ENCODE results near the gene DOK6. TPM values are rescaled to one million over a fixed set of nuclear protein-coding genes. Genes with fewer than 3 reads are reported as not detected.
"Not testable (repeated sequence)": the region's sequence is repeated elsewhere in the genome, so short reads cannot be mapped to it uniquely, and the experiment has no call there.

Gene DOK6
- total RNA-seq, 1 donor from 2014 or later: not detected

- Mint-ChIP-seq H3K27me3 (no peaks in the 10 kb centered on the region), H3K27ac (no peak overlapping the region), H3K4me1 (peaks cover 9% of the 10 kb centered on the region), H3K4me3 (no peak overlapping the region), H3K9me3 (peaks cover 4% of the 10 kb centered on the region), H3K36me3 (ENCODE audit: low read depth) (peaks cover 75% of the 10 kb centered on the region)
- intact Hi-C loops (cut with micrococcal nuclease): loop anchor here (2.0 kb wide), 1 partner anchor 17 kb away; no protein-coding TSS in a partner anchor
- DNase-seq: no peak
These were observed 465.5 kb downstream of the DOK6 start for GRCh38 chr18:69866212-69866611.

- H3K36me3 Mint-ChIP-seq (ENCODE audit: low read depth): peaks cover 66% of the 10 kb centered on the region
- intact Hi-C loops (cut with micrococcal nuclease): no loop called here
- DNase-seq: no peak
- H3K4me1 Mint-ChIP-seq: peaks cover 25% of the 10 kb centered on the region
- H3K4me3 Mint-ChIP-seq: no peak overlapping the region
- H3K27ac Mint-ChIP-seq: no peak overlapping the region
- H3K9me3 Mint-ChIP-seq: no peaks in the 10 kb centered on the region
- no peaks in the 10 kb centered on the region for H3K27me3 Mint-ChIP-seq
These were observed 470.0 kb downstream of the DOK6 start for GRCh38 chr18:69870736-69871135.

- Mint-ChIP-seq H3K4me3 (no peak overlapping the region), H3K27me3 (no peaks in the 10 kb centered on the region), H3K4me1 (peaks cover 26% of the 10 kb centered on the region), H3K27ac (peak overlapping the region; percentile 31), H3K9me3 (no peaks in the 10 kb centered on the region), H3K36me3 (ENCODE audit: low read depth) (peaks cover 62% of the 10 kb centered on the region)
- no peak for DNase-seq
- intact Hi-C loops (cut with micrococcal nuclease): no loop called here
These were observed 470.7 kb downstream of the DOK6 start for GRCh38 chr18:69871363-69871762.

DNA sequence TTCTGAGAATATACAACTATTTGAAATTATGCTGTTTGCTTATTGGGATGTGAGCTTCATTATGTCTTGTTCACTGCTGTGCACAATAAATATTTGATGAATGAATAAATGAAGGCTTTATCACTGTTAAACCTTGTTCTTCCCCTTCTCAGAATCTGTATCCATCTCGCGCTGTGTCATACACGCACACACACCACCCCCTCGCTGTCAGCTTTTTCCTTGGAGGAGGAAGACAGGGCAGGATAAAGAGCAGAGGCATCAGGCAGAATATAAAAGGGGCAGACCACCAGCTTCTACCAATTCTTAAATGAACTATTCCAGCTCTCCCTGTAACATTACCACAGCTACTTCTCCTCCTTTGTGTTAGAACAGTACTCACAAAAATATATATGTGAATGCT lies 472.0 kb downstream of the DOK6 start:
- intact Hi-C loops (cut with micrococcal nuclease): no loop called here
- Mint-ChIP-seq H3K4me1 (peaks cover 29% of the 10 kb centered on the region), H3K4me3 (no peak overlapping the region), H3K9me3 (no peaks in the 10 kb centered on the region), H3K36me3 (ENCODE audit: low read depth) (peaks cover 63% of the 10 kb centered on the region), H3K27me3 (no peaks in the 10 kb centered on the region), H3K27ac (no peak overlapping the region)
- DNase-seq: no peak

- Mint-ChIP-seq H3K9me3 (no peaks in the 10 kb centered on the region), H3K36me3 (ENCODE audit: low read depth) (peaks cover 61% of the 10 kb centered on the region), H3K4me1 (peaks cover 29% of the 10 kb centered on the region), H3K4me3 (no peak overlapping the region), H3K27ac (peak overlapping the region; percentile 3), H3K27me3 (no peaks in the 10 kb centered on the region)
- intact Hi-C loops (cut with micrococcal nuclease): no loop called here
- no peak for DNase-seq
These were observed 473.4 kb downstream of the DOK6 start for GRCh38 chr18:69874058-69874457.

- Mint-ChIP-seq H3K4me1 (peaks cover 32% of the 10 kb centered on the region), H3K4me3 (no peak overlapping the region), H3K36me3 (ENCODE audit: low read depth) (peaks cover 62% of the 10 kb centered on the region), H3K27me3 (no peaks in the 10 kb centered on the region), H3K27ac (no peak overlapping the region), H3K9me3 (peaks cover 10% of the 10 kb centered on the region)
- no peak for DNase-seq
- intact Hi-C loops (cut with micrococcal nuclease): no loop called here
These were observed 475.8 kb downstream of the DOK6 start for GRCh38 chr18:69876490-69876889.

- DNase-seq: no peak
- Mint-ChIP-seq H3K27ac (peak overlapping the region; percentile 50), H3K9me3 (peaks cover 10% of the 10 kb centered on the region), H3K27me3 (no peaks in the 10 kb centered on the region), H3K4me3 (no peak overlapping the region), H3K4me1 (peaks cover 31% of the 10 kb centered on the region), H3K36me3 (ENCODE audit: low read depth) (peaks cover 57% of the 10 kb centered on the region)
- intact Hi-C loops (cut with micrococcal nuclease): no loop called here
These were observed 477.7 kb downstream of the DOK6 start for GRCh38 chr18:69878213-69878933.

DNA sequence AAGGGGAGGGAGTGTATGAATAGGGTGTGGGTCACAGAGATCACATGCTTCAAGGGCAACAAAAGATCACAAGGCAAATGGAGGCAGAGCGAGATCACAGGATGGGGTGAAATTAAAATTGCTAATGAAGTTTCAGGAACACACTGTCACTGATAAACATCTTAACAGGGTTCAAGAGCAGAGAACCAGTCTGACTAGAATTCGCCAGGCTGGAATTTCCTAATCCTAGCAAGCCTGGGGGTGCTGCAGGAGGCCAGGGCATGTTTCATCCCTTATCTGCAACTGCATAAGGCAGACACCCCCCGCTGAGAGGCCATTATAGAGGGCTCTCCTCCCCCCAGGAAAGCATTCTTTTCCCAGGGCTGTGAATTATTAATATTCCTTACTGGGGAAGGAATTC lies 478.4 kb downstream of the DOK6 start:
- intact Hi-C loops (cut with micrococcal nuclease); H3K4me3 Mint-ChIP-seq; H3K9me3 Mint-ChIP-seq; H3K27me3 Mint-ChIP-seq; DNase-seq: not testable (repeated sequence)
- H3K36me3 Mint-ChIP-seq (ENCODE audit: low read depth): peaks cover 58% of the 10 kb centered on the region
- peaks cover 34% of the 10 kb centered on the region for H3K4me1 Mint-ChIP-seq
- H3K27ac Mint-ChIP-seq: peak overlapping the region; percentile 50

DNA sequence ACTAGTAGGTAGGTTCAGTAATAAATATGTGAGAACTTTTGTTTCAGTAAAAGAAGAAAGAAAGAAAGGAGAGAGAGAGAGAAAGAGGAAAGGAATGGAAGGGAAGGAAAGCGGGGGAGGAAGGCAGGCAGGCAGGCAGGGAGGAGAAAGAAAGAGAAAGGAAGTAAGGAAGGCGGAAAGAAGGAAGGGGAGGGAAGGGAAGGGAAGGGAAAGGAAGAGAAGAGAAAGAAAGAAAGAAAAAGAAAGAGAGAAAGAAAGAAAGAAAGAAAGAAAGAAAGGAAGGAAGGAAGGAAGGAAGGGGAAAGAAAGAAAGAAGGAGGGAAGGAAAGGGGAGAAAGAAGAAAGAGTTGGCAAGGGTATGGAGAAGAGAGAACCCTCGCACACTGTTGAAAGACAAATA lies 479.4 kb downstream of the DOK6 start:
- Mint-ChIP-seq H3K27me3 (no peaks in the 10 kb centered on the region), H3K4me3 (no peak overlapping the region), H3K36me3 (ENCODE audit: low read depth) (peaks cover 60% of the 10 kb centered on the region), H3K9me3 (peaks cover 10% of the 10 kb centered on the region), H3K27ac (no peak overlapping the region), H3K4me1 (peaks cover 36% of the 10 kb centered on the region)
- DNase-seq: no peak
- intact Hi-C loops (cut with micrococcal nuclease): no loop called here

- Mint-ChIP-seq H3K27ac (peak overlapping the region; percentile 82), H3K27me3 (no peaks in the 10 kb centered on the region), H3K36me3 (ENCODE audit: low read depth) (peaks cover 60% of the 10 kb centered on the region), H3K4me1 (peaks cover 48% of the 10 kb centered on the region), H3K9me3 (peaks cover 10% of the 10 kb centered on the region), H3K4me3 (no peak overlapping the region)
- peak; percentile 24 for DNase-seq
- intact Hi-C loops (cut with micrococcal nuclease): loop anchor here (2.0 kb wide), 1 partner anchor 16 kb away; no protein-coding TSS in a partner anchor
These were observed 482.4 kb downstream of the DOK6 start for GRCh38 chr18:69882965-69883668.

GRCh38 chr18:69883781-69884180 lies 483.1 kb downstream of the DOK6 start:
- Mint-ChIP-seq H3K36me3 (ENCODE audit: low read depth) (peaks cover 57% of the 10 kb centered on the region), H3K27me3 (no peaks in the 10 kb centered on the region), H3K27ac (peak overlapping the region; percentile 99), H3K9me3 (peaks cover 10% of the 10 kb centered on the region), H3K4me3 (no peak overlapping the region), H3K4me1 (peaks cover 52% of the 10 kb centered on the region)
- DNase-seq: peak; percentile 56
- intact Hi-C loops (cut with micrococcal nuclease): loop anchor here (2.0 kb wide), 2 partner anchors 15 to 17 kb away; no protein-coding TSS in a partner anchor

DNA sequence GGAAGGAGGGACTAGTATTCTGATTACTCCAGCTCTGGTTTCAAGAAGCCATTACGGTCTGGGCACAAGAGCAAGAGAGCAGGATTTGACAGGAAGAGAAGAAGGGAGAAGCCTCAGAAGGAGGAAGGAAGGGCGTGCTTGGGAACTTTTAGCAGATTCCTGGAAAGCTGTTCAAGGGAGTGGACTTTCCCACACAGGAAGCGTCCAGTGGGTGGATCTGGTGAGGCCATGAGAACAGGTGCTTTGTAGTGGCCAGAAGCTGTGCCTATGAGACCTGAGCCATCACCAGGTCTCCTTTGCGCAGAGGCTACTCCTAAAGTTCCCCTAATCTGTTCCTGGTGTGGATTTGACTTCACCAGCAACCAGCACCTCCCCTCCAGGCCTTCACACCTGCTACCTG lies 484.7 kb downstream of the DOK6 start:
- peaks cover 50% of the 10 kb centered on the region for H3K36me3 Mint-ChIP-seq (ENCODE audit: low read depth)
- H3K9me3 Mint-ChIP-seq: peaks cover under 1% of the 10 kb centered on the region
- peak overlapping the region; percentile 99 for H3K27ac Mint-ChIP-seq
- intact Hi-C loops (cut with micrococcal nuclease): loop anchor here (2.0 kb wide), 1 partner anchor 13 kb away; no protein-coding TSS in a partner anchor
- peak overlapping the region; percentile 72 for H3K4me3 Mint-ChIP-seq
- DNase-seq: no peak
- H3K27me3 Mint-ChIP-seq: no peaks in the 10 kb centered on the region
- peaks cover 59% of the 10 kb centered on the region for H3K4me1 Mint-ChIP-seq

GRCh38 chr18:69885841-69886531 lies 485.3 kb downstream of the DOK6 start:
- DNase-seq: peak; percentile 84
- intact Hi-C loops (cut with micrococcal nuclease): loop anchor here (2.0 kb wide), 1 partner anchor 13 kb away; no protein-coding TSS in a partner anchor
- peaks cover 63% of the 10 kb centered on the region for H3K4me1 Mint-ChIP-seq
- peaks cover 51% of the 10 kb centered on the region for H3K36me3 Mint-ChIP-seq (ENCODE audit: low read depth)
- peaks cover under 1% of the 10 kb centered on the region for H3K9me3 Mint-ChIP-seq
- peak overlapping the region; percentile 99 for H3K27ac Mint-ChIP-seq
- H3K27me3 Mint-ChIP-seq: no peaks in the 10 kb centered on the region
- peak overlapping the region; percentile 72 for H3K4me3 Mint-ChIP-seq

GRCh38 chr18:69887256-69887655 lies 486.6 kb downstream of the DOK6 start:
- DNase-seq: no peak
- Mint-ChIP-seq H3K9me3 (peaks cover 8% of the 10 kb centered on the region), H3K27me3 (no peaks in the 10 kb centered on the region), H3K36me3 (ENCODE audit: low read depth) (peaks cover 57% of the 10 kb centered on the region), H3K27ac (peak overlapping the region; percentile 86), H3K4me1 (peaks cover 70% of the 10 kb centered on the region), H3K4me3 (peak overlapping the region; percentile 30)
- intact Hi-C loops (cut with micrococcal nuclease): no loop called here

All from activated CD4-positive, alpha-beta T cell treated with anti-CD3 and anti-CD28 coated beads, Interleukin-2, amount 10 ng/mL, durations not matched to agents 24 days and 14 days (primary cell).